Measurements from ENCODE around the gene KLHL29. TPM values are rescaled to one million over a fixed set of nuclear protein-coding genes. Genes with fewer than 3 reads are reported as not detected.

The KLHL29 gene
- total RNA-seq, 1 donor from 2014 or later: 5.0 TPM

GRCh38 chr2:23522726-23523372, 137.9 kb downstream of the KLHL29 start:
- H3K9me3 Mint-ChIP-seq (ENCODE audit: unreplicated experiment): no peaks in the 10 kb centered on the region
- H3K4me3 Mint-ChIP-seq (ENCODE audit: unreplicated experiment): no peak overlapping the region
- no peaks in the 10 kb centered on the region for H3K36me3 Mint-ChIP-seq (ENCODE audit: unreplicated experiment)
- DNase-seq (ENCODE audit: extremely low spot score, unreplicated experiment): no peak
- no peaks in the 10 kb centered on the region for H3K27me3 Mint-ChIP-seq (ENCODE audit: unreplicated experiment)
- TF ChIP-seq CTCF (IDR thresholded peaks at IDR 0.05): no peak
- H3K27ac Mint-ChIP-seq (ENCODE audit: unreplicated experiment): no peak overlapping the region
- H3K4me1 Mint-ChIP-seq (ENCODE audit: unreplicated experiment): peaks cover 42% of the 10 kb centered on the region

DNA sequence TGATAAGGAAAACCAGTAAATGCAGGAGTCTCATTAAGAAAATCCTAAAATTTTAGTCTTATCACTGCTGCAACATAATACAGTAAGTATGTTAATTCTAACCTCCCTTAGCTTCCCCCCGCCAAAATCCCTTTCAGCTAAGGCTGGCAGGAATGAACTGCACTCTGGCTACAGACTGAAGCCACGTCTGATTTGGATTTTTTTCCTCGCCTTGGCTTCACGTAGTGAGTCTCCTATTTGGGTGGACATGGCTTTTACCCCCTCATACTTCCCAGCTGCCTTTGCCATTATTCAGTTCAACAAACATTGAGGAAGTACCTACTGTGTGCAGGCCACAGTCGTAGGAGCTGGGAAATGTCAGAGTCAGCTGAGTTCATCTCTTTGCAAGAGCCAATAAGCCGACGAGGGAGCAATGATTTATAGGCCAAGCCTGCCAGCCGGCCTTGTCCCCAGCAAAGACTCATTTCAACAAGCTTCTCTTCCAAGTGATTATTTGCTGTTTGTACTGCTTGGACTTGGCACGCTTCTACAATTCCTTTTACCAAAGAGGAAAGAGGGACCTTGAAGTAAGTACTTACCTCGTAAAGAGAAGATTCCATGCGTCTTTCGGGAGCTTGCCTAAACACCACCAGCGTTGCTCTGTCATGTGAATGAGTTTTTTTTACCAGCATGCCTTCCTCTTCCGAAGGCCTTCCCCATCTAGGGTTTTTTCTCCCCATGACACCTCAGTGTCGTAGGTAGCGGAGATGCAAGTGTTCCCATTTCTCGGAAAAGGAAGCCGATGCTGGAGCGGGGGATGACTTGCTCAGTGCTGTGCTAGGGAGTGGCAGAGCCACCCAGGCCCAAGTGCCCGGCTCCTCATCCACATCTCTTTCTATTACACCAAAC, 138.6 kb downstream of the KLHL29 start:
- Mint-ChIP-seq H3K27me3 (ENCODE audit: unreplicated experiment) (no peaks in the 10 kb centered on the region), H3K4me3 (ENCODE audit: unreplicated experiment) (no peak overlapping the region), H3K27ac (ENCODE audit: unreplicated experiment) (no peak overlapping the region), H3K4me1 (ENCODE audit: unreplicated experiment) (peaks cover 38% of the 10 kb centered on the region), H3K9me3 (ENCODE audit: unreplicated experiment) (no peaks in the 10 kb centered on the region), H3K36me3 (ENCODE audit: unreplicated experiment) (no peaks in the 10 kb centered on the region)
- DNase-seq (ENCODE audit: extremely low spot score, unreplicated experiment): no peak
- TF ChIP-seq CTCF (IDR thresholded peaks at IDR 0.05): no peak

DNA sequence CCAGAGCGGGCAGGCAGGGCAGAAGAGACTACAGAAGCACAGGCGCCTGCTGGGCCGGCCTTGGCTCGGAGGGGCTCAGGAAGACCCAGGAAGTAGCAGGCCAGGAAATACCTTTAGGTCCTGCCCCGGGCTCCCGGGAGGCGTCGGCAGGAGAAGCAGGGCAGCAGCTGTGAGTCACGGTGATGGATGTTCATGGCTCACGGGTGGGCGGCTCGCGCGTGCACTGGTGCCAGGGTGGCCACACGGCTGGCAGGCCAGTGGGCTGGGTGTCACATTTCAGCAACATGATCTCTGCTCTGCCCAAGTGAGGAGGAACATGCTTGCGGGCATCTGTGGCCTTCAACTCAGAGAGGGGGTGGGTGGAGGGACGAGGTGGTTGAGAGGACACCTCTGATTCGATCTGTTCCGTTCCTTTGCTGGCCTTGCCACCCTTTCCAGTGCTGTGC, 139.3 kb downstream of the KLHL29 start:
- DNase-seq (ENCODE audit: extremely low spot score, unreplicated experiment): peak; percentile 87
- H3K36me3 Mint-ChIP-seq (ENCODE audit: unreplicated experiment): no peaks in the 10 kb centered on the region
- H3K27ac Mint-ChIP-seq (ENCODE audit: unreplicated experiment): peak overlapping the region; percentile 48
- no peaks in the 10 kb centered on the region for H3K9me3 Mint-ChIP-seq (ENCODE audit: unreplicated experiment)
- H3K4me3 Mint-ChIP-seq (ENCODE audit: unreplicated experiment): no peak overlapping the region
- H3K4me1 Mint-ChIP-seq (ENCODE audit: unreplicated experiment): peaks cover 32% of the 10 kb centered on the region
- no peak for TF ChIP-seq CTCF (IDR thresholded peaks at IDR 0.05)
- no peaks in the 10 kb centered on the region for H3K27me3 Mint-ChIP-seq (ENCODE audit: unreplicated experiment)

DNA sequence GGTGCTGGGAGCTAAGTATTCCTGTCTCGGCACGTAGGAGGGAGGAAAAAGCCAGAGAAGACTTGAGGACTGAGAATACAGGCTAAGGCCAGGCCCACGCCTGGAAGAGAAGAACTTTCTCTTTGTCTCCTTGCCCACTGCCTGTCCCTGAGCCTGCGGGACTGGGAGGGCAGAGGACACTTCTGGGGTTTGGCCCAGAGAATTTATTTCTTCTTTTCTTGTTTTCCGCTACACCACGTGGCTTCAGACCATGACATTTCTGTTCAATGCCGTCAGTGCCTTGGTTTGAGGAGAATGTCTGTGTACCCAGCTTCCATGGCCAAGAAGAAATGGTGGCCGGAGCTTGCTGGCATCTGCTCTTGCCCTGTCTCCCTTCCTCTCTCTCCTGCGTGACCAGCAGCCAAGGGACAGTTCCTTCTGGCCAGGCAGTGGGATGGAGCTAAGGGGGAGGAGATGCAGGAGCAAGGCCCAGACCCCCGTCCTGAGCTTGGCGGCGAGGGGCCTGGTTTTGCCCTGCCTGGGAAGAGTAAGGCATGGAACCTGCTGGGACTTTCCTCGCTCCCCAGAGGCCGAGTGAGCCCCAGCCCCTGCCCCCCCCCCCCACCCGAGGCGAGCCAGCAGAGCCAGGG, 140.3 kb downstream of the KLHL29 start:
- H3K27me3 Mint-ChIP-seq (ENCODE audit: unreplicated experiment): no peaks in the 10 kb centered on the region
- TF ChIP-seq CTCF (IDR thresholded peaks at IDR 0.05): no peak
- H3K27ac Mint-ChIP-seq (ENCODE audit: unreplicated experiment): peak overlapping the region; percentile 48
- no peak for DNase-seq (ENCODE audit: extremely low spot score, unreplicated experiment)
- no peaks in the 10 kb centered on the region for H3K9me3 Mint-ChIP-seq (ENCODE audit: unreplicated experiment)
- no peaks in the 10 kb centered on the region for H3K36me3 Mint-ChIP-seq (ENCODE audit: unreplicated experiment)
- peaks cover 23% of the 10 kb centered on the region for H3K4me1 Mint-ChIP-seq (ENCODE audit: unreplicated experiment)
- no peak overlapping the region for H3K4me3 Mint-ChIP-seq (ENCODE audit: unreplicated experiment)

GRCh38 chr2:23526114-23526513, 141.1 kb downstream of the KLHL29 start:
- H3K36me3 Mint-ChIP-seq (ENCODE audit: unreplicated experiment): no peaks in the 10 kb centered on the region
- DNase-seq (ENCODE audit: extremely low spot score, unreplicated experiment): no peak
- no peak overlapping the region for H3K4me3 Mint-ChIP-seq (ENCODE audit: unreplicated experiment)
- no peak overlapping the region for H3K27ac Mint-ChIP-seq (ENCODE audit: unreplicated experiment)
- no peak for TF ChIP-seq CTCF (IDR thresholded peaks at IDR 0.05)
- no peaks in the 10 kb centered on the region for H3K27me3 Mint-ChIP-seq (ENCODE audit: unreplicated experiment)
- no peaks in the 10 kb centered on the region for H3K9me3 Mint-ChIP-seq (ENCODE audit: unreplicated experiment)
- H3K4me1 Mint-ChIP-seq (ENCODE audit: unreplicated experiment): peaks cover 17% of the 10 kb centered on the region
